CD4-positive, alpha-beta T cell treated with Interleukin-15 for 1 hour (primary cell): ENCODE data around the gene LAMP2.
"Not testable (repeated sequence)": the region's sequence is repeated elsewhere in the genome, so short reads cannot be mapped to it uniquely, and the experiment has no call there.

Experiments used
- DNase-seq: peaks from one replicate; pipeline ENCODE4 v3.0.0-alpha.2; 2020

The LAMP2 gene

GRCh38 chrX:120468825-120469525, at the start of gene LAMP2:
Gene LAMP2 (minus strand): TSS chrX:120469296. CDS start chrX:120469169, 127 bp downstream.
- DNase-seq = peak; percentile 83

GRCh38 chrX:120517936-120518335, 48.8 kb upstream of the LAMP2 start:
- DNase-seq = no peak

- no peak for DNase-seq
These were observed 45.1 kb upstream of the LAMP2 start for GRCh38 chrX:120514236-120514635.

GRCh38 chrX:120512627-120513026, 43.5 kb upstream of the LAMP2 start:
- no peak for DNase-seq

- no peak for DNase-seq
These were observed 43.1 kb upstream of the LAMP2 start for GRCh38 chrX:120512222-120512621.

- DNase-seq = no peak
These were observed 35.5 kb upstream of the LAMP2 start for GRCh38 chrX:120504569-120504968.

- DNase-seq = no peak
These were observed 30.4 kb upstream of the LAMP2 start for GRCh38 chrX:120499301-120500072.

GRCh38 chrX:120490119-120490518, 21.0 kb upstream of the LAMP2 start:
- not testable (repeated sequence) for DNase-seq

GRCh38 chrX:120486786-120487185, 17.7 kb upstream of the LAMP2 start:
- DNase-seq = no peak

- peak; percentile 51 for DNase-seq
These were observed 16.8 kb upstream of the LAMP2 start for GRCh38 chrX:120485638-120486520.

- no peak for DNase-seq
These were observed 16.2 kb upstream of the LAMP2 start for GRCh38 chrX:120485315-120485637.

GRCh38 chrX:120477453-120477852, 8.4 kb upstream of the LAMP2 start:
- DNase-seq = no peak

- no peak for DNase-seq
These were observed 7.6 kb upstream of the LAMP2 start for GRCh38 chrX:120476714-120477113.

- DNase-seq = not testable (repeated sequence)
These were observed 6.4 kb upstream of the LAMP2 start for GRCh38 chrX:120475447-120475846.

GRCh38 chrX:120474085-120474484, 5.0 kb upstream of the LAMP2 start:
- DNase-seq = no peak

GRCh38 chrX:120469657-120470056, 561 bp upstream of the LAMP2 start:
- not testable (repeated sequence) for DNase-seq

- DNase-seq = no peak
These were observed 644 bp downstream of the LAMP2 start for GRCh38 chrX:120468479-120468824.

- no peak for DNase-seq
These were observed 1.0 kb downstream of the LAMP2 start for GRCh38 chrX:120468071-120468470.

- DNase-seq = no peak
These were observed 4.7 kb downstream of the LAMP2 start for GRCh38 chrX:120464411-120464810.

- no peak for DNase-seq
These were observed 5.9 kb downstream of the LAMP2 start for GRCh38 chrX:120463241-120463640.

GRCh38 chrX:120462370-120462769, 6.7 kb downstream of the LAMP2 start:
- no peak for DNase-seq

GRCh38 chrX:120459309-120459708, 9.8 kb downstream of the LAMP2 start:
- DNase-seq = no peak

- no peak for DNase-seq
These were observed 11.3 kb downstream of the LAMP2 start for GRCh38 chrX:120457766-120458180.

GRCh38 chrX:120456973-120457372, 12.1 kb downstream of the LAMP2 start:
- no peak for DNase-seq
